Central memory CD8-positive, alpha-beta T cell (primary cell): ENCODE results near the gene PSMD13.

ENCODE experiments used
- ATAC-seq: fragments of 150-1000 bp; cut with Tn5 transposase; replicated peaks from 2 replicates; pipeline ENCODE4 v1.10.0; 2022; ENCODE audit warnings: mild to moderate bottlenecking, moderate FRiP score, moderate number of reproducible peaks; ENCODE audit not compliant: poor library complexity, severe bottlenecking; ENCODE audit errors: extremely low read depth
- DNase-seq, 2 donors: peaks; one replicate each; pipeline ENCODE4 v3.0.0; 2021; ENCODE audit warnings: low spot score in 2 of 2
- H3K27ac Mint-ChIP-seq: one replicate; pipeline ENCODE4 v1.8.0; 2022; ENCODE audit warnings: low read depth, mild to moderate bottlenecking, moderate library complexity, mixed read lengths
- H3K27me3 Mint-ChIP-seq: one replicate; pipeline ENCODE4 v1.8.0; 2022; ENCODE audit warnings: mixed read lengths
- H3K36me3 Mint-ChIP-seq: one replicate; pipeline ENCODE4 v1.8.0; 2022; ENCODE audit warnings: mild to moderate bottlenecking, moderate library complexity, mixed read lengths; ENCODE audit not compliant: insufficient read depth
- H3K4me1 Mint-ChIP-seq: one replicate; pipeline ENCODE4 v1.8.0; 2022; ENCODE audit warnings: mixed read lengths
- H3K4me3 Mint-ChIP-seq: one replicate; pipeline ENCODE4 v1.8.0; 2022; ENCODE audit warnings: mild to moderate bottlenecking, moderate library complexity, mixed read lengths
- H3K9me3 Mint-ChIP-seq: one replicate; pipeline ENCODE4 v1.8.0; 2022; ENCODE audit warnings: mixed read lengths

The PSMD13 gene

DNA sequence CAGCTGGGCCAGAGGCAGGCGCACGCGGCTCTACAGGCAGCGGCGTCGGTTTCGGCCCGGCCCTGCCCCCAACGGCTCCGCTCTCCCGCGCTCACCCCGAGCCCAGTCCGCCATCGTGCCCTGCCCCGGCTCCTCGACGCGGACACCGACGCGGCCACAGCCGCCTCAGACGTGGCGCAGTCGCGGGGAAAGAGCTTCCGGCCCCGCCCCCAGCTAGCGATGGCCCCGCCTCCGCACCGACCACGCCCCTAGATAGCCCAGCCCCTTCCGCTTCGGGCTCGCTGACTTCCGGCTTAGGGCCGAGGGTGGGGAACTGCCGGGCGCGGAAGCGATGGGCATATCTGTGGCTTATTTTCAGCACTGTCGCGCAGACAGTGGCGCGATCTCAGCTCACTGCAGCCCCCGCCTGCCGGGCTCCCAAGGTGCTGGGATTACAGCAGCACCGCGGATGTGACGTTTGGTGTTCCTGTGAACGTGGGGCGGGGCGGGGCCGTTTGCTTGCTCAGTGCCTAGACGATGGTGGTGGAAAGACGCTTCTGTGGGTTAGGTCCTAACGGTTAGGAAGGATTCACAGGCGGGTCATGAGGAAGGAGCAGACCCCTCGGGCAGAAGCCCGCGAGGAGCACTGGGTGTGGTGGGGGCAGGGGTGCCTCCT lies 29.4 kb upstream of the PSMD13 start, which contains the start of the genes BET1L and RIC8A:
Gene BET1L (minus strand): TSS at position 192 of the 655 bp plus-strand sequence. CDS start 78 bp downstream, at position 114.
Gene RIC8A (plus strand): TSS at position 501 of the 655 bp plus-strand sequence. CDS start 1,147 bp downstream, outside the sequence.
- H3K27me3 Mint-ChIP-seq: no peaks in the 10 kb centered on the region
- no peaks in the 10 kb centered on the region for H3K9me3 Mint-ChIP-seq
- peaks cover 45% of the 10 kb centered on the region for H3K36me3 Mint-ChIP-seq
- H3K27ac Mint-ChIP-seq: peak within 1 kb of the TSS; percentile 97
- DNase-seq (peak; percentile 97 to 98), ATAC-seq (peak; percentile 81)
- H3K4me3 Mint-ChIP-seq: peak within 1 kb of the TSS; percentile 91
- peaks cover 52% of the 10 kb centered on the region for H3K4me1 Mint-ChIP-seq

- H3K4me3 Mint-ChIP-seq: peak overlapping the region; percentile 91
- ATAC-seq: peak; percentile 21
- no peaks in the 10 kb centered on the region for H3K9me3 Mint-ChIP-seq
- H3K27ac Mint-ChIP-seq: peak overlapping the region; percentile 97
- H3K36me3 Mint-ChIP-seq: peaks cover 49% of the 10 kb centered on the region
- no peak for DNase-seq
- H3K4me1 Mint-ChIP-seq: peaks cover 49% of the 10 kb centered on the region
- H3K27me3 Mint-ChIP-seq: no peaks in the 10 kb centered on the region
Measured at GRCh38 chr11:207863-208180, 29.0 kb upstream of the PSMD13 start.

- peak overlapping the region; percentile 91 for H3K4me3 Mint-ChIP-seq
- ATAC-seq: peak; percentile 61
Measured at GRCh38 chr11:208181-208916, 28.4 kb upstream of the PSMD13 start.

DNA sequence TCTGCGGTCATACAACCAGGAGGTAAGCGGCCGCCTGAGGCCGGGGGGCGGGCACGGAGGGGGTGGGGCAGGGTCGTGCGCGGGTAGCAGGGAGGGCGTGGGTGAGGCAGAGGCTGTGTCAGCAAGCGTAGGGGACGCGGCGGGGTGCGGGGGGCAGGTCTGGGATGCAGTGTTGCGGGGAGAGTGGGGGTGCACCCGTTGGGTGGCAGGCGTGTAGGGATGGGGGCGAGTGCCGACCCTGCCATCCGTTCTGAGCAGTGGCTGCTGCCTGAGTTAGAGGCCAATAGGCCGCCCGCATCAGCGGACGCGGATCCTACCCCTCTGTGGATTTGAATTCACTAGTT lies 27.9 kb upstream of the PSMD13 start:
- Mint-ChIP-seq H3K27me3 (no peaks in the 10 kb centered on the region), H3K4me3 (peak overlapping the region; percentile 91), H3K9me3 (no peaks in the 10 kb centered on the region), H3K4me1 (peaks cover 38% of the 10 kb centered on the region), H3K36me3 (peaks cover 53% of the 10 kb centered on the region), H3K27ac (peak overlapping the region; percentile 97)
- peak; percentile 1 for ATAC-seq
- DNase-seq: no peak

More at GRCh38 chr11:208181-208916, 28.4 kb upstream of the PSMD13 start:
- H3K4me1 Mint-ChIP-seq: peaks cover 43% of the 10 kb centered on the region
- peak; percentile 67 to 77 for DNase-seq
- peak overlapping the region; percentile 97 for H3K27ac Mint-ChIP-seq
- no peaks in the 10 kb centered on the region for H3K9me3 Mint-ChIP-seq
- no peaks in the 10 kb centered on the region for H3K27me3 Mint-ChIP-seq
- peaks cover 53% of the 10 kb centered on the region for H3K36me3 Mint-ChIP-seq

DNA sequence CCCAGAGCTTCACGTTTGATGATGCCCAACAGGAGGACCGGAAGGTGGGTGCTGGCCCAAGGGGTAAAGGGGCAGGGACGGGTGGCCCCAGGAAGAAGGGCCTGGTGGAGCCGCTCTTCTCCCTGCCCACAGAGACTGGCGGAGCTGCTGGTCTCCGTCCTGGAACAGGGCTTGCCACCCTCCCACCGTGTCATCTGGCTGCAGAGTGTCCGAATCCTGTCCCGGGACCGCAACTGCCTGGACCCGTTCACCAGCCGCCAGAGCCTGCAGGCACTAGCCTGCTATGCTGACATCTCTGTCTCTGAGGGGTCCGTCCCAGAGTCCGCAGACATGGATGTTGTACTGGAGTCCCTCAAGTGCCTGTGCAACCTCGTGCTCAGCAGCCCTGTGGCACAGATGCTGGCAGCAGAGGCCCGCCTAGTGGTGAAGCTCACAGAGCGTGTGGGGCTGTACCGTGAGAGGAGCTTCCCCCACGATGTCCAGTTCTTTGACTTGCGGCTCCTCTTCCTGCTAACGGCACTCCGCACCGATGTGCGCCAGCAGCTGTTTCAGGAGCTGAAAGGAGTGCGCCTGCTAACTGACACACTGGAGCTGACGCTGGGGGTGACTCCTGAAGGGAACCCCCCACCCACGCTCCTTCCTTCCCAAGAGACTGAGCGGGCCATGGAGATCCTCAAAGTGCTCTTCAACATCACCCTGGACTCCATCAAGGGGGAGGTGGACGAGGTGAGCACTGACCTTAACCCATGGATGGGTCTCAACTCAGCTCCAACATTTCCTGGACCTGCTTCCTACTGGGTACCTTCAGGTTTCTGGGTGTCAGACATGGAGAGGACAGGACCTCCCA lies 27.3 kb upstream of the PSMD13 start:
- Mint-ChIP-seq H3K4me1 (peaks cover 35% of the 10 kb centered on the region), H3K27ac (peak overlapping the region; percentile 97), H3K4me3 (peak overlapping the region; percentile 91), H3K36me3 (peaks cover 52% of the 10 kb centered on the region), H3K27me3 (no peaks in the 10 kb centered on the region), H3K9me3 (no peaks in the 10 kb centered on the region)
- DNase-seq (no peak), ATAC-seq (no peak)

- ATAC-seq (no peak), DNase-seq (no peak)
- H3K4me3 Mint-ChIP-seq: peak overlapping the region; percentile 91
- H3K4me1 Mint-ChIP-seq: peaks cover 35% of the 10 kb centered on the region
- no peaks in the 10 kb centered on the region for H3K9me3 Mint-ChIP-seq
- H3K27ac Mint-ChIP-seq: peak overlapping the region; percentile 25
- H3K27me3 Mint-ChIP-seq: no peaks in the 10 kb centered on the region
- H3K36me3 Mint-ChIP-seq: peaks cover 50% of the 10 kb centered on the region
Measured at GRCh38 chr11:210122-210802, 26.5 kb upstream of the PSMD13 start.

DNA sequence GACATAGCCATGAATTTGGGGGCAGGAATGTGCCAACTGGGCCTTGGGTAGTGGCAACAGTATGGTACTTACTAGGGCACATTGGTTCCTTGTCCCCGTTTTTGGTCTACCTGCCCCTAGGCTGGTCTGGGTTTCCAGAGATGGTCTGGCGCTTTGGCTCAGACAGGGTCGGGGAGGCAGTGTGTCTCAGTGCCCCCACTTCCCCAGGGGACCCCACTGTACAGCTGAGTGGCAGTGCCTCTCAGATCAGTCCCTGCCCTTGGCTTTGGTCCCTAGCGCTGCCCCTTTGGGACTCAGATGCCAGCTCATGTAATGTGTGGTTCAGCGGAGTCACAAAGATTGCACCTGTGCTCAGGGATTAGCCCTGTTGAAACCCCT lies 26.0 kb upstream of the PSMD13 start:
- DNase-seq (no peak), ATAC-seq (no peak)
- Mint-ChIP-seq H3K36me3 (peaks cover 49% of the 10 kb centered on the region), H3K4me1 (peaks cover 35% of the 10 kb centered on the region), H3K27ac (no peak overlapping the region), H3K9me3 (no peaks in the 10 kb centered on the region), H3K4me3 (peak overlapping the region; percentile 91), H3K27me3 (no peaks in the 10 kb centered on the region)

DNA sequence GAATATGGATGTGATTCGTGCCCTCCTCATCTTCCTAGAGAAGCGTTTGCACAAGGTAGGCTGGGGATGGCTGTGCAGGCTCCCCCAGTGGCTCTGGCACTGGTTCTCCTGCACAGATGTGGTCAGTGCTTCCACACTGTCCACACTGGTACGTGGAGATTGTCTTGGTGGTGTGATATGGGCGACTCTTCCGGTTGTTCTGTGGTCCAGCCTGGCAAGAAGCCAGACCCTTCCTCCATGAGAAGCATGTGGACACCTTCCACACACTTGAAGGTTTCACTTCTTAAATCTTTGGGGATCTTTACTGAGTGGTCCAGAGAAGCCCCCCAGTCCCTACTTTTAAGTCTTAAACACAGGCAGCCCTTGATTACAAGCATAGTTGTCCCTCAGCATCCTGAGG lies 25.5 kb upstream of the PSMD13 start:
- ATAC-seq: no peak
- no peak for DNase-seq
- Mint-ChIP-seq H3K27me3 (no peaks in the 10 kb centered on the region), H3K9me3 (no peaks in the 10 kb centered on the region), H3K36me3 (peaks cover 49% of the 10 kb centered on the region), H3K27ac (no peak overlapping the region), H3K4me1 (peaks cover 30% of the 10 kb centered on the region), H3K4me3 (no peak overlapping the region)

- Mint-ChIP-seq H3K27ac (no peak overlapping the region), H3K36me3 (peaks cover 47% of the 10 kb centered on the region), H3K4me1 (peaks cover 25% of the 10 kb centered on the region), H3K9me3 (no peaks in the 10 kb centered on the region), H3K27me3 (no peaks in the 10 kb centered on the region), H3K4me3 (no peak overlapping the region)
- ATAC-seq (no peak), DNase-seq (no peak)
Measured at GRCh38 chr11:211741-212140, 25.0 kb upstream of the PSMD13 start.

DNA sequence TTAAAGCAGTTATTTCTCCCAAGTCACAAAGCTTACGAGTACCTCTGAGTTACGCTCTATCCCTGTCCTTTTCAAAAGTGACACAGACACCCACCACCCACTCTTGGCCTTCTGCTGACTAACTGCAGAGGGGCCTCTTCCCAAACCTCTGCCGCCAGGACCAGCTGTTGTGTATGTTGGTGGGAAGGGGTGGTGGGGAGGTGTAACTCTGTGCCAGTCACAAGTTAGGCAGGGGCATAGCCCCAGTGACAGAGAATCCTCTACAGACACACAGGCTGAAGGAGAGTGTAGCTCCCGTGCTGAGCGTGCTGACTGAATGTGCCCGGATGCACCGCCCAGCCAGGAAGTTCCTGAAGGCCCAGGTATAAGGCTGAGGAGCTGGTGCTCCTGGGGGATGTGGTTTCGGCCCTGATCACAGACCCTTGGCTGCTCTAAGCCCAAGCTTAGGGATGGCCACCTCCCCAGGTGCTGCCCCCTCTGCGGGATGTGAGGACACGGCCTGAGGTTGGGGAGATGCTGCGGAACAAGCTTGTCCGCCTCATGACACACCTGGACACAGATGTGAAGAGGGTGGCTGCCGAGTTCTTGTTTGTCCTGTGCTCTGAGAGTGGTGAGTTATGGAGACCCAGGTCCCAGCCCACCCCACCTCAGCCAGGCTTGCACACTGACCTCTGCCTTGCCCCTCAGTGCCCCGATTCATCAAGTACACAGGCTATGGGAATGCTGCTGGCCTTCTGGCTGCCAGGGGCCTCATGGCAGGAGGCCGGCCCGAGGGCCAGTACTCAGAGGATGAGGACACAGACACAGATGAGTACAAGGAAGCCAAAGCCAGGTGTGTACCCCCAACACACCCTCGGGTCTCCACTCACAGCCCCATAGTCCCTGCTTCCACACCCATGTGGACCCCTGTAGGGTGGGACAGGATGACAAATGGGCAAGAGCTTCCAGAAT lies 24.4 kb upstream of the PSMD13 start:
- peaks cover 47% of the 10 kb centered on the region for H3K36me3 Mint-ChIP-seq
- no peaks in the 10 kb centered on the region for H3K27me3 Mint-ChIP-seq
- no peaks in the 10 kb centered on the region for H3K9me3 Mint-ChIP-seq
- ATAC-seq: no peak
- no peak overlapping the region for H3K4me3 Mint-ChIP-seq
- no peak overlapping the region for H3K27ac Mint-ChIP-seq
- no peak for DNase-seq
- H3K4me1 Mint-ChIP-seq: peaks cover 18% of the 10 kb centered on the region

- Mint-ChIP-seq H3K27ac (no peak overlapping the region), H3K9me3 (no peaks in the 10 kb centered on the region), H3K4me3 (no peak overlapping the region), H3K27me3 (no peaks in the 10 kb centered on the region), H3K36me3 (peaks cover 43% of the 10 kb centered on the region), H3K4me1 (peaks cover 14% of the 10 kb centered on the region)
- no peak for ATAC-seq
- no peak for DNase-seq
Measured at GRCh38 chr11:213111-213510, 23.7 kb upstream of the PSMD13 start.
